Medulla oblongata (tissue), 1 donor: Measurements from ENCODE around the gene ANKRD31.

Experiments used
- DNase-seq: peaks from one replicate; pipeline ENCODE4 v3.0.0-alpha.2; 2015; ENCODE audit errors: extremely low spot score

ANKRD31 gene

DNA sequence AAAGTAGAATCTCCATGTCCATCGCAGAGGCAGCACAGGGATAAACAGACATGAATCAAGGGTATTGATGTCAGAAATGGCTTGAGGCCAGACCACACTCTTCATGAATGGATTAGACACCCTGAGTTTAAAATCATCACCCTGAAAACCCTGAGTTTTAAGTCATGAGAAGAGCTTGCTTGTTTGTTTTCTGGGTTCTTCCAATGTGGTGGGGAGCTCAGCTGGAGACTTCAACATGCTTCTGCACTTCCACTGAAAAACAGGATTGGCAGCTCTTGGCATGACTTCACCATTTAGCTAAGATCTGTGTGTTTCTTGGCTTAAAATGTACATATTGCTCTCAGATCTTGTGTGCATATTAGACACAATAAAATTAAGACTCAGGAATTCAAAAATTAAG lies 194.2 kb downstream of the ANKRD31 start:
- DNase-seq: no peak

DNA sequence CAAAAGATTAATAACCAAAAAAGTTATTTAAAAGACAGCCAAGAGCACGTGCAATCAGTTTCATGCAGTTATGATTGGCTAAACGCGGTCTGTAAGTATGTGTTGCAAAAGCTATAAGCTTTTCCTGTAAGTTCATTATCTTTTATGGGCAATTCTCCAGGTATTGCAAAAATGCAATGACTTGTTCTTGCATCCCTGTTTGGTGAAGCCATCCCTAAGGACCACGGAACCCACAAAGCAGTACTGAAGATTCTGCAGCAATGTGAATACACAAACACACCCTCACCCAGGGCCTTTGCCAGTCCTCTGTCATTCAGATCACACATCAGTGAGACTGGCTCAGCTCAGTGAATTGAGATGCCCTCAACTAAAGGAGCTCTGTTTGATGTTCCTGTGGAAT lies 195.7 kb downstream of the ANKRD31 start:
- DNase-seq: no peak

DNA sequence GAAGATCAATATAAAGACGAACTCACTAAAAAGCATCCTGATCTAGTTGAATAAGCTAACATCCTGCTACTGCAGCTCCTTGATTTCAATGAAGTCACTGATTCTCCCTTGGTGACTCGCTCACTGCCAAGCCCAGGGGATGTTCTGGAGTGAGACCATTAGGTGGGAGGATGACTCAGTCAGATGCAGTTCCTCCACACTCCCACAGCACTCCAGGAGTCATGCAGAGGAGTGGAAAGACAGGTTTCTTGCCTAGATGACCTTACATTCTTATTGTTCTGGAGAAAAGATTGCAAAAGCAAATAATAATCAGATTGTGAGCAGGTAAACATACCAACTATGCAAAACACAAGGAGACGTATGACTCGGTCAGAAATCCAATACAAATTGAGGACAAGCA lies 199.6 kb downstream of the ANKRD31 start:
- no peak for DNase-seq

DNA sequence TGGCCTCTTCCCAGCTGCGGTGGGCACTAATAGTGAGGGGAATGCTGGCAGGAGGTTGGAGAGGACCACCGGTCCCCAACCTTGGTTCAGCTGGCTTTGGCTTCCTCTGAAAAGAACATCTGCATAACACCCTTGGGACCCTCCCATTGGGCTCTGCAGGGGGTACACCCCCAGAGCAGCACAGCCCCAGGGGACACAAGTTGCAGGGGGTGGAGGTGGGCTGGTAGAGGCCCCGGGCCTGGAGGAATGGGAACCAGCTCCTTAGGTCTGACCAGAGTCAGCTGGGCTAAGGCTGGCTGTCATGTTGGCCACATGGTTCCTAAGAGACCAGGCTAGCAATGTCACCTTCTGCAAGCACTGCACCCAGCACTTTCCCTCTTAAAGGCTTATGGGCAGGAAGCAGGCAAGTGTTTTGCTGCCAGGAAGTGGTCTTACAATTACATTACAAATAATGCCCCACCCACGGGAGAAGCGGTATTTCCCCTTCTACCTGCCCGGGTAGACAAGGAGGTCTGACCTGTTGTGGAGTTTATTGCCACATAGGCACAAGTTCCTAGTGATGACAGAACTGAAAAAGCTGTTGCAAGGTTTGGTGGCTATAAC lies 202.4 kb downstream of the ANKRD31 start:
- no peak for DNase-seq

DNA sequence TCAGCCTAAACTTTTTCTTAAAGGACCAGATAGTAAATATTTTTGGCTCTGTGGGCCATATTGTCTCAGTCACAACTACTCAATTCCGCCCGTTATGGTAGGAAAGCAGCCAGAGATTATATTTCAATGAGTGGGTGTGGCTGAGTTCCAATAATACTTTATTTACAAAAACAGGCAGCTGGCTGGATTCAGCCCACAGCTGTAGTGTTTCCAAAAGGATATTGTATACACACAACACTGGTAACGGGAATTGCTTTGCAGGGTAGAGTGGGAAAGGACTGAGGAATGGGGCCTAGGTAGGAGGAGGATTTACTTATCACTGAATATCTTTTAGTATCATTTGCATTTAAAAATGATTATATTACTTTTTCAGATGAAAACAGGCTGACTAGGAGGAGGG lies 205.3 kb downstream of the ANKRD31 start:
- DNase-seq: no peak

DNA sequence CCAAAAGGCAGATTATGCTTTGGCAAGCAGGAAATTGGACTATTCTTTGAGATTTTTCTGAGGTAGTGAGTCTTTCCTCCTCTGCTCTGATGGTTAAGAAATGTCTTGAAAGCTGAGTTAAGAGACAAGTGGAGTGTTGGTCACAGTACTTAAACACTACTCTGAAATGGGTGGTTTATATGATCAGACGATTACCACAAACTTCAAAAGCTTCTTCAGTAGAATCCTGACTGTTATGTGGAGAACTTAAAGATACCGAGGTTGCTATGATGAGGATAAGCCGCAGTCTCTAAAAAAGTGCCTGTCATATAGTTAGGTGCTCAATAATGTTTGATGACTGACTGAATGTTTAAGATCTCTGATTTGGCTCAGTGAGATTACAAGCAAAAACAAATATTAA lies 208.6 kb downstream of the ANKRD31 start:
- no peak for DNase-seq

DNA sequence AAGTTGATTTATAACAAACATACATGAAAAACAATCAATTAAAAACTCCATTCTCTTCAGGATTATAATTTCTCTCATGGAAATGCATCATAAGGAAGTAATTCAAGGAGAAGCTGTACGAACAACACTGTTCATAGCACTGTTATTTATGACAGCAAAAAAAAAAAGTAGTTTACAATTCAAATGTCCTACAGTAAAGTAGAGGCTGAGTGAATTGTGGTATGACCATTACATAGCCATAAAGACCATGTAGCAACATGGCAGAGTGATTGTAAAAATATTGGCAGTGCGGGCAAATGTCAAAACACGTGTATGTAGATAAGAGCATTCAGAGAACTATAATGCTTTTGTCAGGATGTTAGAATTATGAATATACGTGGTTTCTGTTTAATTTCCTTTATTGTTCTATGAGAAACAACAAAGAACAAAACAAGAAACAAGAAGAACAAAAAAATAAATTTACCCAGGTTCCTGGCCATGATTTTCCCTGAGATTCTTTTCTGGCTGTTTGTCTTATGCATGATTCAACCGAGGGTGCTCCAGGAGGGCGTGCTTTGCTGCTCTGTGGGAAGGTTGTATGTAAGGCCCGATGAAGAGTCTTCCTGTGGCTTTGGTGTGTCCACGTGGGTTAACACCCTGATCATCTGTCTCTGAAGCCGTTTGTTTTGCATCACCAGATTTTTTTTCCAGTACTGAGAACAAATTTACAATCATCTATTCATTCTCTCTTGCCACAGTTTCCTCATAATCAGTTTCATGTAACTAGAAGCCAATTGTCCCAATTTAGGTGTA lies 213.1 kb downstream of the ANKRD31 start:
- no peak for DNase-seq

DNA sequence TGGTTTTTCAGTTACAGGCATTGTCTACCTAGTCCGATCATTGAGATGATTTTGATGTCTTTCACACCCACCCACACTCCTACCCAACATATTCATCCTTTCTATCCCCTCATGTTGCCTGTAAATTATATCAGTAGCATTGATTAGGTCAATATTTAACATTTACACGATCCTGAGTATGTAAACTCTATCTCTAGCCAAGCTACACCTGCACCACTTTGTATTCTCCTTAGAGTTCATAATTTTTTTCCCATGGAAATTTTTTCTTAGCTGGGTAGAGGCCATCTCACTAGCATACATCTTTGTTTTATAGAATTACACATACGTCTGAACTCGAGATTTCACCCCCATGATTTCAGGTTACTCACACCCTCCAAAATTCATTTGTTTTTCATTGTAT lies 214.9 kb downstream of the ANKRD31 start:
- DNase-seq: no peak

DNA sequence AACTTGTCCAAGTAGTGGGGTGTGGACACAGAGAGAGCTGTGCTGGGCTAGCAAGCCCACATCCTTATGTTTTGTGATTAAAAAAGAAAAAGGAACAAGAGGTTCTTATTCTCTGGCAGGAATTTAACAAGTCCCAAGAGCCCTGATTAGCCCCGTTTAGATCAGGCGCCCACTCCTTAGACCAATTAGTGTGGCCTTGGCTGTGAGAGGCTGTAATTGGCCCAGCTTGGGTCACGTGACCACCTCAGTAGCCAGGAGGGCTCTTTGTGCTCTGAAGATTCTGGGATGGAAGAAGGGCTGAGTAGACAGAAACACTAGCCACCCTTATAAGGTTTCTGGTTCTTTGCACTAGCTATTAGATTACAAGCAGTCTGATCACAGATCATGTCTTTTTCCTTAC lies 215.5 kb downstream of the ANKRD31 start:
- DNase-seq: no peak

DNA sequence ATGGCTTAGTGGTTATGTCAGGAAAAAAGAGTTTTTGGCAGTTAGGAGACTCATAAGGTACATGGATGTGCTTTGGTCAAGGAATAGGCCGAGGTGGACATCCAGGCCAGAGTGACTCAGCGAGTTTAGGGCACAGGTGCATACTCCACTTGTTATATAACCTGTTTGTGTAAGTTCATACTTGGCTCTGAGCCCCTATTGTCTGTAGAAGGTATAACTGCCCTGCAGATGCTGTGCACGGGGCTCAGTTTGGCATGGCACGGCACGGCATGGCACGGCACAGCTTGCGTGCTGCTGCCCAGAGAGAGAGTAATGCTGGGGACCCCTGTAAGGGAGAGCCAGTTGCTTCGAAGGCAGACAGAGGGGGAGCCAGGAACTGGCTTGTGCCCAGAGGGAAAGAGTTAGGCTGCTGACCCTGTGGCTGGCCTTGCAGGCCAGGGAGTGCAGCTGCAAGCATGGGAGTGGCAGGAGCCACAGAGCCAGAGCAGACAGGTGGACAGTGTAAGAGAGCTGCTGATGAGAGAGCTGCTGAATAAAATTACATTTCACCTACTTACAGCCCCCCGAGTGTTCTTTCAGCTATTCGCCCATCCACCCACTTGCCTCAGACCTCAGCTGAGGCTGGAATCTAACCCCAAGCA lies 216.5 kb downstream of the ANKRD31 start:
- no peak for DNase-seq

DNA sequence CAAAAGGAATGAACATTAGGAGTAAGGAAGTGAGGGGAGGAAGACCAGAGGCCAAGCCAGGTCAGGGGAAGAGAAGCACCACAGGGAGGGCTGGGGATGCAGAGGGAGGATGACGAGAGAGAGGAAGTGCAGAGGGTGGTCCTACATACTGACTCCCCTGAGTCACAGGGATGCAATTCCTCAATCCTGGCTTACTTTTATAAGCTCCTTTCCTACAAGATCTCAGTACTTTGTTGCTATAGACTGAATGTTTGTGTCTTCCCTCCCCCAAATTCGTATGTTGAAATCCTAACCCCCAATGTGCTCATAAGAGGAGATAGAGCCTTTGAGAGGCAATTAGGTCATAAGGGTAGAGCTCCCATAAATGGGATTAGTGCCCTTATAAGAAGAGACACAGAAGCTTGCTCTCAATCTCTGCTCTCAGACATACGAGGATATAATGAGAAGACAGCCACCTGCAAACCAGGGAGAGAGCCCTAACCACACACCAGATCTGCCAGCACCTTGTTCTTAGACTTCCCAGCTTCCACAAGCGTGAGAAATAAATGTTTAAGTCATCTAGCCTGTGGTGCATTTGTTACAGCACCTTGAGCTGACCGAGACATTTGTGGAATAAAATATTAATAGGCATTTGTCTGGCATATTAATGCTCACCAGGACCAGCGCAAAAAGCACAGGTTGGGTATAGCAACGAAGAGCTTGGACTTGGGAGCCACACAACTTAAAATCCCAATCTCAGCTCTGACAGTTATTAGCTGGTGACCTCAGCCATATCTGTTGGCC lies 217.7 kb downstream of the ANKRD31 start:
- no peak for DNase-seq
